ENCODE measurements around the gene ELAVL3.

DNA sequence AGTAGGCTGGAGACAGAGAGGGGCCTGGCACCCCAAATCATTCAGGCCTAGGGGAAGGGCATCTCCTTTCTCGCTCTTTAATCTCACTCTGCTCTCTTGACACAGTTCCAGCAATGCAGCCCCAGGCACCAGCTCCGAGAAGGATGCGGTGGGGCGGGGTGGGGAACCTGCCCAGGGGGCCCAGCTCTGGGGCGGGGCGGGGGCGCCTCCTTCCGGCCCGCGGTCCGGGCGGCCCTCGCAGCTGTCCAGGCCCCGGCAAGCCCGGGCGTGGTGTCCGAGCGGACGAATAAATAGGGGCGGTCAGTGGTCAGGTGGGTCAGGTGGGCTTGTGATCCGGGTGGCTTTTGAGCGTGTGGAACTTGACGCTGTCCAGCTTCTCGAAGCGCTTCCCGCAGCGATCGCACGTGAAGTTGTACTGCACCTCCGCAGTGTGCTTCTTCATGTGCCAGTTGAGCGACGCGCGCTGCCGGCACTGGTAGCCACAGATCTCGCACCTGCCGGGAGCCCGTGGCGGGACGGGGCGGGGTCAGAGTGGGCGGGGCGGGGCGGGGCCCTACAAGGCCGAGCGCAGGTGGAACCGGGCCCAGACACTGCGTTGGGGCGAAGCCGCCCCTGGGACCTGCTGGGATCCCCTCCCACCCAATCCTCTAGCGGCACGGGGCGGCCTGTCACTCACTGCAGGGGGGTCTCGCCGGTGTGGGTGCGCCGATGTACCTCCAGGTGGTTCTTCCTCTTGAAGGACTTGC lies 2.7 kb upstream of the ELAVL3 start:
- TF ChIP-seq RAD21 (conservative IDR thresholded peaks at IDR 0.05 in 1 of 2, IDR thresholded peaks at IDR 0.05 in 1 of 2) (no peak), CBX2 (IDR thresholded peaks at IDR 0.05; ENCODE audit: borderline replicate concordance, low read depth) (no peak), EP300 (IDR thresholded peaks at IDR 0.05) (no peak)
- TF ChIP-seq, protein P1, sequence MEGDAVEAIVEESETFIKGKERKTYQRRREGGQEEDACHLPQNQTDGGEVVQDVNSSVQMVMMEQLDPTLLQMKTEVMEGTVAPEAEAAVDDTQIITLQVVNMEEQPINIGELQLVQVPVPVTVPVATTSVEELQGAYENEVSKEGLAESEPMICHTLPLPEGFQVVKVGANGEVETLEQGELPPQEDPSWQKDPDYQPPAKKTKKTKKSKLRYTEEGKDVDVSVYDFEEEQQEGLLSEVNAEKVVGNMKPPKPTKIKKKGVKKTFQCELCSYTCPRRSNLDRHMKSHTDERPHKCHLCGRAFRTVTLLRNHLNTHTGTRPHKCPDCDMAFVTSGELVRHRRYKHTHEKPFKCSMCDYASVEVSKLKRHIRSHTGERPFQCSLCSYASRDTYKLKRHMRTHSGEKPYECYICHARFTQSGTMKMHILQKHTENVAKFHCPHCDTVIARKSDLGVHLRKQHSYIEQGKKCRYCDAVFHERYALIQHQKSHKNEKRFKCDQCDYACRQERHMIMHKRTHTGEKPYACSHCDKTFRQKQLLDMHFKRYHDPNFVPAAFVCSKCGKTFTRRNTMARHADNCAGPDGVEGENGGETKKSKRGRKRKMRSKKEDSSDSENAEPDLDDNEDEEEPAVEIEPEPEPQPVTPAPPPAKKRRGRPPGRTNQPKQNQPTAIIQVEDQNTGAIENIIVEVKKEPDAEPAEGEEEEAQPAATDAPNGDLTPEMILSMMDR (IDR thresholded peaks at IDR 0.05): no peak
